ENCODE results near the gene INSRR.

INSRR gene

GRCh38 chr1:156859523-156860112 is 701 bp upstream of the INSRR start:
- Histone ChIP-seq H3K4me3 (peak overlapping the region; percentile 66), H3K27ac (no peak overlapping the region)
- TF ChIP-seq CTCF (IDR thresholded peaks at IDR 0.05) = no peak
- DNase-seq (ENCODE audit: low spot score) = no peak

GRCh38 chr1:156858555-156858956 is 361 bp downstream of the INSRR start:
- H3K27ac ChIP-seq = no peak overlapping the region
- H3K4me3 ChIP-seq = peak overlapping the region; percentile 66
- DNase-seq (ENCODE audit: low spot score) = no peak
- TF ChIP-seq CTCF (IDR thresholded peaks at IDR 0.05) = no peak

GRCh38 chr1:156857532-156857931 is 1.4 kb downstream of the INSRR start:
- Histone ChIP-seq H3K27ac (no peak overlapping the region), H3K4me3 (no peak overlapping the region)
- TF ChIP-seq CTCF (IDR thresholded peaks at IDR 0.05) = no peak
- no peak for DNase-seq (ENCODE audit: low spot score)

- DNase-seq (ENCODE audit: low spot score) = no peak
- H3K4me3 ChIP-seq = no peak overlapping the region
- TF ChIP-seq CTCF (IDR thresholded peaks at IDR 0.05) = no peak
- H3K27ac ChIP-seq = no peak overlapping the region
These were observed 2.6 kb downstream of the INSRR start for GRCh38 chr1:156856282-156856785.

DNA sequence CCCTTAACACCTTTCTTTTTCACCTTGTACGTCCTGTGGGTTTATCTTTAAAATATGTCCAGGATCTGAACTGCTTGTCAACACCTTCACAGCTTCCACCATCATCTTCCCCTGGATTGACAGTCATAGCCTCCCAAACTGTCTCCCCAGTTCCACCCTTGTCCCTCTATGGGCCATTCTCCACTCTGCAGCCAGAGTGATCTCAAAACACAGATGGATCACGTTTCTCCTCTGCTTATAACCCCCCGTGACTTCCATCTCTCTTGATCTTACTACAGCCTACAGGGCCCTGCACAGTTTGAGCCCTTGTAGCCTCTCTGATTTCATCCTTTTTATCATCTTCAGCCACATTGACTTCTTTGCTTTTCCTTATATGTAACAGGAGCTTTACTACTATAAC is 4.3 kb downstream of the INSRR start:
- TF ChIP-seq CTCF (IDR thresholded peaks at IDR 0.05) = no peak
- no peak for DNase-seq (ENCODE audit: low spot score)

DNA sequence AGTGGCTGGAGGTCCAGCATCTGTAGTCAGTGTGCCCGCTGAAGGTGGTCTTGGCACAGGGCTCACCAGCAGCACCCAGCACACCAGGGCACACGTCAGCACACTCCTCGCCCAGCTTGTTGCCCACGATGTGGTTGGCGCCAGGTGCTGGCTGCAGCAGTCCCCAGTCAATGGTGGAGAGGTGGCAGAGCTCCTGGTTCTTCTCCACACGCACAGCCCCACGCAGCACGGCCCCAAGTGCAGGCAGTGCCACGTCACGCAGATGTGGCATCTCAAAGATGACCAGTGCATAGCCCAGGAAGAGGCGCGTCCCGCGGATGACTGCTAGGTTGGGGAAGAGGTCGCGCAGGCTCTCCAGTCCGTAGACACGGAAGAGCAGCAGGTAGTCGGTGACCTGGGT is 5.2 kb downstream of the INSRR start:
- Histone ChIP-seq H3K27ac (no peak overlapping the region), H3K4me3 (no peak overlapping the region)
- DNase-seq (ENCODE audit: low spot score) = no peak
- no peak for TF ChIP-seq CTCF (IDR thresholded peaks at IDR 0.05)

More for the DNA sequence above, 4.3 kb downstream of the INSRR start:
- no peak overlapping the region for H3K4me3 ChIP-seq
- no peak overlapping the region for H3K27ac ChIP-seq

DNA sequence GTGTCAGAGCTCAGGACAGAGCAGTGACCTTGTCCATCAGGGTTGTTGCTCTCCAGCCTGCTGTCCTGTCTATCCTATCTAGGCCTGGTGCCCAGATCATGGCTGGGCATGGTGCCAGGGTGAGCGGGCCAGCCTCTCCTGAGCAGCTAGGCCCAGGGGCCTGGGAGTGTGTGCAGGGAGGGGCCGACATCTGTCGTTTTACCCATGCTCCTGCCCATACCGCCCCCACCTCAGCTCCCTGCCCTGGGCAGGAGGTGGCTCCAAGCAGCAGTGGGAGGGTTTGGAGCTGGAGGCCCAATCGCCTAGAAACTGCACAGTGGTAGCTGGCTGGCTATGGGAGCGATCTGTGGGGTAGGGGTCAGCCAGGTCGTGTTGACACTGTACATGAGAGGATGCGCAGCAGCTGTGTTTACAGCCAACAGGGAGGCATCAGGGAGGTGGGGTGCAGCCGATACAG is 6.5 kb downstream of the INSRR start:
- no peak overlapping the region for H3K27ac ChIP-seq
- DNase-seq (ENCODE audit: low spot score) = no peak
- TF ChIP-seq CTCF (IDR thresholded peaks at IDR 0.05) = no peak
- H3K4me3 ChIP-seq = no peak overlapping the region

Measured in coronary artery (tissue), 2 donors.